HG03354 (cell line): ENCODE results near the gene TCF7L1.
"Not testable (repeated sequence)": the region's sequence is repeated elsewhere in the genome, so short reads cannot be mapped to it uniquely, and the experiment has no call there.

ENCODE experiments used
- ATAC-seq: cut with Tn5 transposase; IDR thresholded peaks from one replicate; pipeline ENCODE4 v1.9.1; 2021; ENCODE audit warnings: mild to moderate bottlenecking; ENCODE audit not compliant: unreplicated experiment, poor library complexity, severe bottlenecking

The TCF7L1 gene

GRCh38 chr2:85308201-85308600, 175.0 kb downstream of the TCF7L1 start:
- no peak for ATAC-seq

GRCh38 chr2:85308896-85309555, 175.8 kb downstream of the TCF7L1 start:
- peak; percentile 49 for ATAC-seq

- peak; percentile 23 for ATAC-seq
Observed at GRCh38 chr2:85309699-85310321, 176.6 kb downstream of the TCF7L1 start.

- peak; percentile 43 for ATAC-seq
Observed at GRCh38 chr2:85310330-85310729, 177.1 kb downstream of the TCF7L1 start.

- no peak for ATAC-seq
Observed at GRCh38 chr2:85312404-85312803, 179.2 kb downstream of the TCF7L1 start.

GRCh38 chr2:85314884-85315242, 181.7 kb downstream of the TCF7L1 start:
- ATAC-seq: no peak

- ATAC-seq: not testable (repeated sequence)
Observed at GRCh38 chr2:85315921-85316320, 182.7 kb downstream of the TCF7L1 start.

GRCh38 chr2:85318222-85319074, 185.3 kb downstream of the TCF7L1 start:
- no peak for ATAC-seq

GRCh38 chr2:85319796-85320195, 186.6 kb downstream of the TCF7L1 start:
- ATAC-seq: no peak

GRCh38 chr2:85323351-85323987, 190.3 kb downstream of the TCF7L1 start:
- no peak for ATAC-seq

- not testable (repeated sequence) for ATAC-seq
Observed at GRCh38 chr2:85323988-85324367, 190.8 kb downstream of the TCF7L1 start.

GRCh38 chr2:85324639-85325465, 191.7 kb downstream of the TCF7L1 start:
- no peak for ATAC-seq

- ATAC-seq: no peak
Observed at GRCh38 chr2:85325466-85325811, 192.2 kb downstream of the TCF7L1 start.

- peak; percentile 24 for ATAC-seq
Observed at GRCh38 chr2:85326406-85327159, 193.4 kb downstream of the TCF7L1 start.

GRCh38 chr2:85327160-85327821, 194.1 kb downstream of the TCF7L1 start:
- ATAC-seq: peak; percentile 42

- ATAC-seq: peak; percentile 90
Observed at GRCh38 chr2:85327822-85328617, 194.8 kb downstream of the TCF7L1 start, which contains the start of gene TGOLN2. TGOLN2 (minus strand) TSS chr2:85327989; CDS start chr2:85327962, 27 bp downstream.

- no peak for ATAC-seq
Observed at GRCh38 chr2:85329181-85329651, 196.0 kb downstream of the TCF7L1 start.
